SK-N-MC (cell line): ENCODE measurements around the gene CYP4A22.
"Not testable (repeated sequence)": the region's sequence is repeated elsewhere in the genome, so short reads cannot be mapped to it uniquely, and the experiment has no call there.

Source experiments
- EZH2 ChIP-seq: fragments of 200-600 bp; sonication (generic); IDR thresholded peaks from one replicate; pipeline ENCODE4 v1.6.1; 2017; ENCODE audit warnings: antibody characterized with exemption
- FOXP2 ChIP-seq: optimal IDR thresholded peaks from 2 replicates; pipeline ENCODE3; 2011; ENCODE audit warnings: mild to moderate bottlenecking, moderate library complexity; ENCODE audit not compliant: insufficient read depth; ENCODE audit errors: extremely low read length, control extremely low read depth
- POLR2AphosphoS5 ChIP-seq: IDR thresholded peaks from 2 replicates; pipeline ENCODE4 v1.6.1; 2012; ENCODE audit warnings: mild to moderate bottlenecking, low read depth, low read length, borderline replicate concordance

DNA sequence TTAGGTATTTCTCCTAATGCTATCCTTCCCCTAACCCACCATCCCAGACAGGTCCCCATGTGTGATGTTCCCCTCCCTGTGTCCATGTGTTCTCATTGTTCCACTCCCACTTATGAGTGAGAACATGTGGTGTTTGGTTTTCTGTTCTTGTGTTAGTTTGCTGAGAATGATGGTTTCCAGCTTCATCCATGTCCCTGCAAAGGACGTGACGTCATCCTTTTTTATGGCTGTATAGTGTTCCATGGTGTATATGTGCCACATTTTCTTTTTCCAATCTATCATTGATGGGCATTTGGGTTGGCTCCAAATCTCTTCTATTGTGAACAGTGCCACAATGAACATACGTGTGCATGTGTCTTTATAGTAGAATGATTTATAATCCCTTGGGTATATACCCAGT lies 4.6 kb upstream of the CYP4A22 start:
- not testable (repeated sequence) for TF ChIP-seq EZH2, POLR2AphosphoS5, FOXP2
